Endothelial cell of umbilical vein (primary cell): ENCODE results near the gene TGFBR3. TPM values are rescaled to one million over a fixed set of nuclear protein-coding genes. Genes with fewer than 3 reads are reported as not detected.

Experiments used
- BruUV-seq: library from RNA; stranded (reverse); fragments of 400-500 nt; replicated peaks from 2 replicates; lab custom pipeline; 2021; lab: Mats Ljungman, UMichigan
- CTCF ChIA-PET: fragments of 300-600, 350-600 bp; sonication (Branson Sonifier 250); formaldehyde crosslinking; loops from one replicate; lab custom pipeline; 2021; ENCODE audit warnings: antibody characterized with exemption, inconsistent platforms; lab: Charles Lee
- POLR2A ChIA-PET: fragments of 300-600, 350-600 bp; sonication (Branson Sonifier 250); formaldehyde crosslinking; loops from one replicate; lab custom pipeline; 2021; ENCODE audit warnings: antibody characterized with exemption, inconsistent platforms; lab: Charles Lee
- DNase-seq: peaks from one replicate; pipeline ENCODE4 v3.0.0-alpha.2; 2011; ENCODE audit warnings: low read depth, low spot score
- FAIRE-seq: peaks from 2 replicates; lab custom pipeline; 2011; peaks lifted over from hg19 to GRCh38; lab: Jason Lieb, UNC
- H2AFZ ChIP-seq: 2 replicates; pipeline ENCODE4 v1.6.0; 2012; ENCODE audit warnings: low read depth, low read length, control low read depth, inconsistent platforms
- H3K27ac ChIP-seq: 2 replicates; pipeline ENCODE4 v1.5.1; 2011; ENCODE audit warnings: low read depth, mild to moderate bottlenecking, control low read depth, low read length, moderate library complexity; ENCODE audit not compliant: insufficient read depth
- H3K27me3 ChIP-seq, 2 experiments: 2 replicates each; pipeline versions ENCODE4 v1.6.0 to v1.6.1; 2011; ENCODE audit warnings: low read length in 2 of 2, mixed read lengths in 1 of 2; ENCODE audit not compliant: control insufficient read depth in 2 of 2, insufficient read depth in 2 of 2
- H3K36me3 ChIP-seq, 2 experiments: 2 replicates in 1 of 2; 3 replicates in 1 of 2; pipeline ENCODE4 v1.5.1; 2011; ENCODE audit warnings: low read length in 2 of 2, mild to moderate bottlenecking in 1 of 2, moderate library complexity in 1 of 2; ENCODE audit not compliant: control insufficient read depth in 2 of 2, insufficient read depth in 2 of 2; ENCODE audit errors: extremely low read depth in 1 of 2
- H3K4me1 ChIP-seq: 3 replicates; pipeline ENCODE4 v1.5.1; 2011; ENCODE audit warnings: mild to moderate bottlenecking, low read length; ENCODE audit not compliant: control insufficient read depth, insufficient read depth; ENCODE audit errors: extremely low read depth
- H3K4me2 ChIP-seq: 2 replicates; pipeline ENCODE4 v1.6.1; 2011; ENCODE audit warnings: low read length, control low read depth, mixed read lengths; ENCODE audit not compliant: insufficient read depth
- H3K4me3 ChIP-seq, 3 experiments: fragments of 200-600 bp in 1 of 3; sonication (generic), shearing (Covaris generic) in 1 of 3; replicated peaks in 1 of 3; 2 replicates each; pipeline ENCODE4 v1.5.1; 2011 to 2016; ENCODE audit warnings: control low read depth in 3 of 3, low read length in 3 of 3, mild to moderate bottlenecking in 2 of 3, inconsistent platforms in 1 of 3, low read depth in 1 of 3, moderate library complexity in 1 of 3; ENCODE audit not compliant: insufficient read depth in 1 of 3
- H3K79me2 ChIP-seq: 2 replicates; pipeline ENCODE4 v1.6.0; 2012; ENCODE audit warnings: low read length, inconsistent platforms; ENCODE audit not compliant: control insufficient read depth, insufficient read depth
- H3K9ac ChIP-seq: replicated peaks from 2 replicates; pipeline ENCODE3; 2011; ENCODE audit warnings: low read length, control low read depth; ENCODE audit not compliant: insufficient read depth; ENCODE audit errors: extremely low read depth
- H3K9me1 ChIP-seq: replicated peaks from 3 replicates; pipeline ENCODE4 v1.6.0; 2011; ENCODE audit warnings: mild to moderate bottlenecking, low read length; ENCODE audit not compliant: control insufficient read depth, insufficient read depth; ENCODE audit errors: extremely low read depth
- H3K9me3 ChIP-seq: replicated peaks from 2 replicates; pipeline ENCODE4 v1.5.1; 2012; ENCODE audit warnings: low read length, inconsistent platforms; ENCODE audit not compliant: control insufficient read depth, insufficient read depth
- H4K20me1 ChIP-seq: replicated peaks from 2 replicates; pipeline ENCODE3; 2011; ENCODE audit warnings: mild to moderate bottlenecking, low read length; ENCODE audit not compliant: control insufficient read depth, insufficient read depth; ENCODE audit errors: extremely low read depth
- EZH2 ChIP-seq: IDR thresholded peaks from 2 replicates; pipeline ENCODE4 v1.6.1; 2012; ENCODE audit warnings: borderline replicate concordance, low read depth, mild to moderate bottlenecking, moderate library complexity, low read length, inconsistent platforms; ENCODE audit not compliant: severe bottlenecking
- FOS ChIP-seq: IDR thresholded peaks from 2 replicates; pipeline ENCODE4 v1.6.1; 2011; ENCODE audit warnings: mild to moderate bottlenecking, low read length, moderate library complexity, borderline replicate concordance; ENCODE audit not compliant: insufficient read depth
- GATA2 ChIP-seq: IDR thresholded peaks from 2 replicates; pipeline ENCODE4 v1.7.0; 2011; ENCODE audit warnings: low read depth, mild to moderate bottlenecking, moderate library complexity, mixed read lengths, low read length; ENCODE audit not compliant: insufficient read length, insufficient read depth
- MYC ChIP-seq: IDR thresholded peaks from one replicate; pipeline ENCODE4 v1.6.1; 2011; ENCODE audit warnings: mild to moderate bottlenecking, low read depth, low read length
- POLR2A ChIP-seq: IDR thresholded peaks from 2 replicates; pipeline ENCODE4 v1.6.1; 2012; ENCODE audit warnings: low read depth, mild to moderate bottlenecking, control low read depth, low read length
- dilution Hi-C: fragments of 300-500 bp; cut with MboI; formaldehyde crosslinking; loops from one replicate; pipeline ENCODE4 v1.15.0; 2019; ENCODE audit warnings: low sequenced_read_pairs; ENCODE audit not compliant: extremely low pct_ligation_motif_present
- intact Hi-C: fragments of 100-400 bp; cut with micrococcal nuclease; formaldehyde crosslinking; loops from one replicate; pipeline ENCODE4 v1.10.0; 2022
- polyA plus RNA-seq, 4 experiments: library from polyadenylated mRNA; depleted of rRNA in 3 of 4; stranded (reverse) in 3 of 4; unstranded in 1 of 4; fragments of >200 nt; gene quantifications; 2 replicates each; pipeline versions ENCODE4 v1.2.1 to v1.2.3, GENCODE V29; 2011 to 2012; ENCODE audit warnings: missing spikeins in 1 of 4
- total RNA-seq: library from RNA; stranded (reverse); gene quantifications from 2 replicates; pipeline ENCODE4 v1.2.3, GENCODE V29; 2021
- TF ChIP-seq, protein P1 (sequence below): IDR thresholded peaks from 2 replicates; pipeline ENCODE4 v1.6.1; 2011; ENCODE audit not compliant: insufficient read depth, insufficient read length

The TGFBR3 gene
- total and polyA plus RNA-seq, 2 donors (not counting 3 experiments of a cell fraction or from before 2014, with no cell fraction given) = 8.0 to 13.4 TPM

DNA sequence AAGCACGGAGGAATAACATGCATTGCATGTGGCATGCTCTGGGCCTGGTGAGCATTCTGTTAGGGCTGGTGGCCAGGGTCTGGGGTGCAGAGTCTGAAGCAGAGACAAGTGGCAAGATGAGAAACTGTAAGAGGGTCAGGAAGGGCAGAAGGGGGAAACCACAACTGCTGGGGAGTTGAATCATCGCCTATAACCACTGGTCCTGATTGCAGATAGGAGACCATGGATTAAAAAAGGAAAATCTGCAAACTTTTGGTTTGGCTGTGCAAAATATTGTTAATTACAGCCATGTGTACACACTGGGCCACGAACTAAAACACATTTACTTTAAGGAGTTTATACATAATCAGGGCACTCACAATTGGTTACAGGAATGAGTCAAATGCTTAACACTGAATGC is 76.6 kb downstream of the TGFBR3 start:
- Histone ChIP-seq H3K27me3 (no peaks in the 10 kb centered on the region), H3K4me3 (no peak overlapping the region), H3K9me3 (no peaks in the 10 kb centered on the region), H3K36me3 (no peaks in the 10 kb centered on the region), H3K4me1 (peaks cover 34% of the 10 kb centered on the region), H3K9ac (no peak overlapping the region), H3K4me2 (no peak overlapping the region), H4K20me1 (no peaks in the 10 kb centered on the region), H3K79me2 (no peaks in the 10 kb centered on the region), H2AFZ (no peak overlapping the region), H3K27ac (no peak overlapping the region), H3K9me1 (no peaks in the 10 kb centered on the region)
- no TSS peak for BruUV-seq
- peak; percentile 44 for TF ChIP-seq FOS
- TF ChIP-seq, protein P1, sequence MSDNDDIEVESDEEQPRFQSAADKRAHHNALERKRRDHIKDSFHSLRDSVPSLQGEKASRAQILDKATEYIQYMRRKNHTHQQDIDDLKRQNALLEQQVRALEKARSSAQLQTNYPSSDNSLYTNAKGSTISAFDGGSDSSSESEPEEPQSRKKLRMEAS = no peak
- TF ChIP-seq GATA2 = peak; percentile 68
- DNase-seq (no peak), FAIRE-seq (no peak)
- ChIA-PET POLR2A (no interaction called here), CTCF (interaction anchor here (0.6 to 1.6 kb wide), 3 partner anchors 13 to 42 kb away, joined by 3 to 5 read pairs (median 4); no protein-coding TSS in a partner anchor)
- dilution Hi-C loops = no loop called here
- intact Hi-C loops = loop anchor here (5.0 kb wide), 2 partner anchors 52 to 78 kb away; partner anchors contain the start of gene TGFBR3

DNA sequence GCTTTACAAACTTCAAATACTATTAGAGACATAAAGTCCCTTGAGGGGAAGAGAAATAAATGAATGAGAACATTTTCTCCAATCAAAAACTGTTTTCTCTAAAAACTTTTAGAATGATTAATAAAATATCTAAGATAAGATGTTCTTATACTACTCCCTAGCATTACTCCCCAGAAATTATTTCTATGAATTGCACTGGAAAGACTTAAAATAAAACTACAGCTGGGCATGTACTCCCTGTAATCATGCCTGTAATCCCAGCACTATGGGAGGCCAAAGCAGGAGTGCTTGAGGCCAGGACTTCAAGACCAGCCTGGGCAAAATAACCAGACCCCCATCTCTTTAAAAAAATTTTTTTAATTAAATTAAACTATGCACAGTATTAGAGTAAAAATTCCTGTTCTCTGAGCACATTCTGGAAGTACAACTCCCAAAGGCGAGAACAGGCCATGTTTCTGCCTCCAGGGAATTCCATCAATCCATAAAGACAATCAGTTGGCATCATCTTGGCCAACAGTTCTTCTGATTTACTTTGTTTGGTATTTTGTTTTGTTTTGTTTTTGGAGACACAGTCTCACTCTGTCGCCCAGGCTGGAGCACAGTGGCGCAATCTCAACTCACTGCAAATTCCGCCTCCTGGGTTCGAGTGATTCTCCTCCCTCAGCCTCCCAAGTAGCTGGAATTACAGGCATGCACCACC is 77.9 kb downstream of the TGFBR3 start:
- dilution Hi-C loops (no loop called here), intact Hi-C loops (loop anchor here (1.0 to 5.0 kb wide), 3 partner anchors 10 to 79 kb away; partner anchors contain the start of gene TGFBR3)
- Histone ChIP-seq H3K27me3 (no peaks in the 10 kb centered on the region), H3K36me3 (no peaks in the 10 kb centered on the region), H4K20me1 (no peaks in the 10 kb centered on the region), H2AFZ (no peak overlapping the region), H3K27ac (no peak overlapping the region), H3K4me2 (no peak overlapping the region), H3K4me1 (peaks cover 22% of the 10 kb centered on the region), H3K79me2 (no peaks in the 10 kb centered on the region), H3K9me1 (no peaks in the 10 kb centered on the region), H3K4me3 (no peak overlapping the region), H3K9me3 (no peaks in the 10 kb centered on the region), H3K9ac (no peak overlapping the region)
- ChIA-PET POLR2A (no interaction called here), CTCF (interaction anchor here (1.2 kb wide), 2 partner anchors 17 to 76 kb away, joined by 3 to 6 read pairs; no protein-coding TSS in a partner anchor)
- no peak for FAIRE-seq
- DNase-seq = no peak
- TF ChIP-seq MYC (no peak), EZH2 (no peak), POLR2A (no peak)
- TF ChIP-seq, protein P1 = no peak
- BruUV-seq = no TSS peak
